HG03571 (cell line): ENCODE measurements around the gene PPA2.

Experiments
- ATAC-seq: cut with Tn5 transposase; IDR thresholded peaks from one replicate; pipeline ENCODE4 v1.9.1; 2021; ENCODE audit not compliant: unreplicated experiment

Gene PPA2

GRCh38 chr4:105400901-105401677, 72.8 kb downstream of the PPA2 start:
- ATAC-seq, result no peak

GRCh38 chr4:105399532-105400161, 74.2 kb downstream of the PPA2 start:
- no peak for ATAC-seq

- ATAC-seq, result no peak
Observed at GRCh38 chr4:105392858-105393257, 81.0 kb downstream of the PPA2 start.

- no peak for ATAC-seq
Observed at GRCh38 chr4:105389167-105389566, 84.7 kb downstream of the PPA2 start.

- no peak for ATAC-seq
Observed at GRCh38 chr4:105387466-105387865, 86.4 kb downstream of the PPA2 start.

GRCh38 chr4:105386012-105386411, 87.8 kb downstream of the PPA2 start:
- no peak for ATAC-seq

- no peak for ATAC-seq
Observed at GRCh38 chr4:105374071-105374470, 99.8 kb downstream of the PPA2 start.

GRCh38 chr4:105373324-105373723, 100.5 kb downstream of the PPA2 start:
- no peak for ATAC-seq

- no peak for ATAC-seq
Observed at GRCh38 chr4:105369988-105370387, 103.9 kb downstream of the PPA2 start.

GRCh38 chr4:105361053-105361452, 112.8 kb downstream of the PPA2 start:
- ATAC-seq, result no peak

- ATAC-seq, result no peak
Observed at GRCh38 chr4:105357258-105357980, 116.4 kb downstream of the PPA2 start.

- no peak for ATAC-seq
Observed at GRCh38 chr4:105356194-105356593, 117.7 kb downstream of the PPA2 start.

GRCh38 chr4:105352826-105353225, 121.0 kb downstream of the PPA2 start:
- ATAC-seq, result no peak

GRCh38 chr4:105351861-105352260, 122.0 kb downstream of the PPA2 start:
- no peak for ATAC-seq

- ATAC-seq, result no peak
Observed at GRCh38 chr4:105350859-105351490, 122.9 kb downstream of the PPA2 start.

- ATAC-seq, result no peak
Observed at GRCh38 chr4:105348719-105349118, 125.1 kb downstream of the PPA2 start.

- no peak for ATAC-seq
Observed at GRCh38 chr4:105346869-105347268, 127.0 kb downstream of the PPA2 start.

- no peak for ATAC-seq
Observed at GRCh38 chr4:105345838-105346237, 128.0 kb downstream of the PPA2 start.

- ATAC-seq, result no peak
Observed at GRCh38 chr4:105345358-105345757, 128.5 kb downstream of the PPA2 start.

- ATAC-seq, result no peak
Observed at GRCh38 chr4:105344141-105344540, 129.7 kb downstream of the PPA2 start.

- no peak for ATAC-seq
Observed at GRCh38 chr4:105343146-105343931, 130.5 kb downstream of the PPA2 start.
